GM18511 (cell line): Measurements from ENCODE around the gene ASIC3.
A peak's percentile ranks its signal among the peaks of the same experiment; 100 is the strongest.

Source experiments
- ATAC-seq: cut with Tn5 transposase; IDR thresholded peaks from one replicate; pipeline ENCODE4 v1.9.1; 2021; ENCODE audit warnings: mild to moderate bottlenecking, moderate library complexity; ENCODE audit not compliant: unreplicated experiment

Gene ASIC3

GRCh38 chr7:151069841-151070573 is 21.7 kb downstream of the ASIC3 start:
- ATAC-seq = no peak

GRCh38 chr7:151070574-151070960 is 22.2 kb downstream of the ASIC3 start:
- no peak for ATAC-seq

GRCh38 chr7:151071032-151071866 is 22.9 kb downstream of the ASIC3 start:
- ATAC-seq = no peak

- ATAC-seq = no peak
Observed at GRCh38 chr7:151073990-151074389, 25.7 kb downstream of the ASIC3 start.

GRCh38 chr7:151074817-151075661 is 26.7 kb downstream of the ASIC3 start:
- ATAC-seq = no peak

GRCh38 chr7:151075662-151075971 is 27.3 kb downstream of the ASIC3 start:
- no peak for ATAC-seq

GRCh38 chr7:151075978-151076426 is 27.7 kb downstream of the ASIC3 start:
- ATAC-seq = no peak

GRCh38 chr7:151076863-151077704 is 28.8 kb downstream of the ASIC3 start:
- no peak for ATAC-seq

GRCh38 chr7:151077705-151078232 is 29.4 kb downstream of the ASIC3 start:
- ATAC-seq = no peak

- no peak for ATAC-seq
Observed at GRCh38 chr7:151078233-151079040, 30.1 kb downstream of the ASIC3 start.

- ATAC-seq = no peak
Observed at GRCh38 chr7:151079199-151079910, 31.0 kb downstream of the ASIC3 start.

- peak; percentile 4 for ATAC-seq
Observed at GRCh38 chr7:151080067-151080521, 31.8 kb downstream of the ASIC3 start.

- peak; percentile 80 for ATAC-seq
Observed at GRCh38 chr7:151080522-151081169, 32.3 kb downstream of the ASIC3 start, which contains the start of gene FASTK. Gene FASTK (minus strand): TSS chr7:151080809. CDS start chr7:151080766, 43 bp downstream.

GRCh38 chr7:151081170-151082101 is 33.1 kb downstream of the ASIC3 start:
- ATAC-seq = no peak

- ATAC-seq = no peak
Observed at GRCh38 chr7:151082141-151083070, 34.1 kb downstream of the ASIC3 start.
